Stimulated activated CD4-positive, alpha-beta T cell treated with anti-CD3 and anti-CD28 coated beads, Interleukin-1b, Interleukin-23, amount 100 ng/mL, for 1 hour (primary cell): ENCODE results near the gene AIFM1.
A peak's percentile ranks its signal among the peaks of the same experiment; 100 is the strongest.

Experiments used
- DNase-seq, 2 donors: peaks; one replicate each; pipeline ENCODE4 v3.0.0-alpha.2; 2020; ENCODE audit warnings: low read depth in 2 of 2

The AIFM1 gene

GRCh38 chrX:130165703-130166502 is at the start of gene AIFM1:
TSS of gene AIFM1 (minus strand) at chrX:130165841. CDS start at chrX:130165656, 185 bp downstream.
- peak; percentile 53 to 57 for DNase-seq

- no peak for DNase-seq
Measured at GRCh38 chrX:130213376-130213775, 47.7 kb upstream of the AIFM1 start.

DNA sequence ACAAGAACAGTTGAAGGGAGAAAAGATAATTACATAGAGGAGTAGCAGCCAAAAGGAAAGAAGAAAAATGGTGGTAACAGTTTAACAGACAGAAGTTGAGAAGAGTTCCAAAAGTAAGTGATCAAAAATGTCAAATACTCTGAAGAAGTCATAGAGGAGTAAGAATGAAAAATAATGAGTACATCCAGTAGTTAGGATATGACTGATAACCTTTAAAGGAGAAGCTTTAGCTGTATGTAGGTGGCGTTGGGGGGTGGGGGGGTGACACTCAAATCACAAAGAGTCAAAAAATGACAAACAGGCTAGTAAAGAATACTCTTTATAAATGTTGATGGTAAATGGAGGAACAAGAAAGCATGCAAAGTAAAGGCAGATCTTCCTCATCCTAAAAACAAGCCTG is 46.7 kb upstream of the AIFM1 start:
- DNase-seq, result no peak

GRCh38 chrX:130211415-130212186 is 46.0 kb upstream of the AIFM1 start:
- DNase-seq, result no peak

- no peak for DNase-seq
Measured at GRCh38 chrX:130204647-130205046, 39.0 kb upstream of the AIFM1 start.

GRCh38 chrX:130197464-130197863 is 31.8 kb upstream of the AIFM1 start:
- DNase-seq, result no peak

DNA sequence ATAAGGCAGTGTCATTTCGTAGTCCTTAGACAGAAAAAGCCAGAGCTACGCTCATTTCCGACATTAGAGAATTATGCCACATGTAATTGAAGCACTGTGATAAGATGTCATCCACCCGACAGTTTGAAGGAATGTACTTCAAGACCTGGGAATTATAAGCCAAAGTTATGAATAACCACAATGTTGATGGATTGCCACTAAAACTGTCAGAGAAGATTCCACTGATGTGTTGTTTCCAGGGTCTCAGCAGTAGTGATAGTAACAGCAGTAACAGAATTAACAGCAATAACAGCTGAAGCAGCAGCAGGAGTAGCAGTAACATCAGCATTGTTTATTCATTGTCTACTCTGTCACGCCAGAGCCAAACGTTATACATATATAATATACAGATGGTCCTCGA is 30.8 kb upstream of the AIFM1 start:
- DNase-seq, result no peak

GRCh38 chrX:130190801-130191200 is 25.2 kb upstream of the AIFM1 start:
- DNase-seq, result no peak

DNA sequence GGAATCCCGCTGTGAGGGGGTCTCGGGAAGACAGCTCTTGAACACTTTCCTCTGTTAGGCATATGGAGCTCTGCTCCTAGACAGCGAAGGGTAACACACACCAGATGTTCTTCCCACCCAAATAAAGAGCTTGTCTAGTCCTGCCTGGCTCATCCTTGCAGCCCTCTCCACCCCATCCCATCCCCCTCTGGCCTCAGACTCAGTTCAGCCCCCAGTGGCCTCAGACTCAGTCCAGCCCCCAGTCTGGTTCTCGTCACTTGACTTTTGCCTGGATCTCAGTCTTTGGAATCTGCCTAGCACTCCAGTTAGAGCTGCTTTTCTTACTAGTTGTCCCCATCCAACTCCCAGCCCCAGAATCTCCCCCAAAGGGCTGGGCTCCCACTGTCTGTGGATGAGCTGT is 21.0 kb upstream of the AIFM1 start:
- DNase-seq, result no peak

DNA sequence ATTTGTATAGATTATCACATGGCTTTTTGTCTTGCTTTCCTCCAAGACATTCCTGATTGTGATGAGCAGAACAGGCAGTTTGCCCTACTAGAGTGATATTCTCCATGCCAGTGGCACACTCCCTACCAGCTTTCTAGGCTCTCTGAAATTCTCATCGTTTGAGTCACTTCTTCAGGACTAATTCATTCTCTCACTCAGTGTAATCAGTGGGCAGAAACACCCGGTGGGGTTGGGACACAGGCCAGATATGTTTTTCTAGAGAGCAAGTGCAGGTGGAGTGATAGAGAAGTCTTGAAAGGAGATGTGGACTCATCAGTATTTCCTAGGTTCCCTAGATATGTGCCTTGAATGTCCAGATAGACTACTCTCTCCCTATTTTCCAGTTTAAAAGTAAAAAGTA is 19.2 kb upstream of the AIFM1 start:
- no peak for DNase-seq

DNA sequence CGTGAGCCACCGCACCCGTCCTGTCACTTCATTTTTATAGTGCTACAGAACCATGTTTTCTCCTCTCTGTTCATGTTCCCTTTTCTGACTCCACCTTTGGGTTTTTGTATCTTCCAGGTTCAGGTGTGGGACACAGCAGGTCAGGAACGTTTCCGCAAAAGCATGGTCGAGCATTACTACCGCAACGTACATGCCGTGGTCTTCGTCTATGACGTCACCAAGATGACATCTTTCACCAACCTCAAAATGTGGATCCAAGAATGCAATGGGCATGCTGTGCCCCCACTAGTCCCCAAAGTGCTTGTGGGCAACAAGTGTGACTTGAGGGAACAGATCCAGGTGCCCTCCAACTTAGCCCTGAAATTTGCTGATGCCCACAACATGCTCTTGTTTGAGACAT is 18.5 kb upstream of the AIFM1 start:
- no peak for DNase-seq

GRCh38 chrX:130179579-130180215 is 14.1 kb upstream of the AIFM1 start:
- DNase-seq, result no peak

GRCh38 chrX:130179170-130179569 is 13.5 kb upstream of the AIFM1 start:
- DNase-seq, result no peak

DNA sequence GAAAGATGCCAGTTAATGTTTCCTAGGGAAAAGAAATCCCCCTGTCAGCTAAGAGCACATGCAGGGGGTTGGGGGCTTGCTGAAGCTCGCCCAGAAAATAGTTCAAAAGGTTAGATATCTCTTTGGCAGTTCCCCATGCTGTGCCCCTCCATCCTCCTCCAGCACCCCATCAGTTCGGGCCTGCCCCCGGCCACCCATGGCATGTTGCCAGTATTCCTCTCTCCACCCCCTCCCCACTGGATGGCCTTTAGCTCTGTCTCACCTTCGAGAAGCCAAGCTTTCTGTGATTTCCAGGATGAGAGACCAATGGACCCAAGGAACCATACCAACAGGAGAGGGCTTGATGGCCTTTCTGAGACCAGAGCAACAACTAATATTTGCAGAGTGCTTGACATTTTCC is 11.3 kb upstream of the AIFM1 start:
- DNase-seq, result no peak

- DNase-seq, result no peak
Measured at GRCh38 chrX:130176354-130176776, 10.7 kb upstream of the AIFM1 start.

DNA sequence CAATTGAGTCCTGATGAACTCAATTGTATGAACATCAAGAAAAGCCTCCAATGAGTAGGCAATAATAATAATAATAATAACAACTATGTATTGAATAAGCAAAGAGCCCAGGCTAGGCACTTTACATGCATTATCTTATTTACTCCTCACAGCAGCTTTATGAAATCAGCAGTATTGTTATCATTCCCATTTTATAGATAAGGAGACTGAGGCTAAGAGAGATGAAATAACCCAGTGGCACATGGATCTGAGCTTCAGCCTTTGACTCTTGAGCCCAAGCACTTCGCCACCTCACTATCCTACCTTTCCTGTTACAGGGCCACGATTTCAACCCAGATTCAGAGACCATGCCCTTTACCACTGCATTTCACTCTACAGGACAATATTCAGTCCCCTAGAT is 9.3 kb upstream of the AIFM1 start:
- no peak for DNase-seq

DNA sequence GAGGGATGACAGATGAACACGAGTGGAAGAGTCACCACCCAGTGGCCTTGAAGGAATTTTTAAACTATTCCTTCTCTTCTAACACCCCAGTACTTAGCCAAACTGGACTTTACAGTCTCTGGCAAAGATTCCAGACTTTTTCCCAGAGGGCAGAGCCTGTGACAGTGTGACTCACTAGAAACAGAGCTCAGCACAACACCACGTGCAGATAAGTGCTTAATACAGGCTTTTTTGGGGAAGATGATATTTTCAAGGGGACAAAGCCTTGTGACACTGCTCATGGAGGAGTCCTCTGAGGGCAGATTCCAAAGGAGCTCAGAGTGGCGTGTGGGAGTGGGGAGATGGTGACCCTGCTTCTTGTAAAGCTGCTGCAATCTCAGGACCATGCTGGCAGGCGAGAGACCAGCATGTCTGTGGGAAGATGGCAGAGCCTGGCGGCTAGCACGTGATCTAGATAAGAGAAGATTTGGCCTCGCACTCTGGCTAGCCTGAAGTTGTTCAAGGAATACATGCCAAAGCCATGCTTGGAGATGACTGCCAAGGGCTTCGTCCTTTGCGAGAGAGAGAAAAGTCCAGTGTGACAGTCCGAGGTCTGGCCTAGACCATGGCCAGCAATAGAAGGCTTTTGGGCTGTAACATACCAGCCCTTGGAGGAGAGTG is 8.5 kb upstream of the AIFM1 start:
- DNase-seq, result no peak

GRCh38 chrX:130173190-130173895 is 7.7 kb upstream of the AIFM1 start:
- no peak for DNase-seq

GRCh38 chrX:130172127-130172845 is 6.6 kb upstream of the AIFM1 start:
- no peak for DNase-seq

DNA sequence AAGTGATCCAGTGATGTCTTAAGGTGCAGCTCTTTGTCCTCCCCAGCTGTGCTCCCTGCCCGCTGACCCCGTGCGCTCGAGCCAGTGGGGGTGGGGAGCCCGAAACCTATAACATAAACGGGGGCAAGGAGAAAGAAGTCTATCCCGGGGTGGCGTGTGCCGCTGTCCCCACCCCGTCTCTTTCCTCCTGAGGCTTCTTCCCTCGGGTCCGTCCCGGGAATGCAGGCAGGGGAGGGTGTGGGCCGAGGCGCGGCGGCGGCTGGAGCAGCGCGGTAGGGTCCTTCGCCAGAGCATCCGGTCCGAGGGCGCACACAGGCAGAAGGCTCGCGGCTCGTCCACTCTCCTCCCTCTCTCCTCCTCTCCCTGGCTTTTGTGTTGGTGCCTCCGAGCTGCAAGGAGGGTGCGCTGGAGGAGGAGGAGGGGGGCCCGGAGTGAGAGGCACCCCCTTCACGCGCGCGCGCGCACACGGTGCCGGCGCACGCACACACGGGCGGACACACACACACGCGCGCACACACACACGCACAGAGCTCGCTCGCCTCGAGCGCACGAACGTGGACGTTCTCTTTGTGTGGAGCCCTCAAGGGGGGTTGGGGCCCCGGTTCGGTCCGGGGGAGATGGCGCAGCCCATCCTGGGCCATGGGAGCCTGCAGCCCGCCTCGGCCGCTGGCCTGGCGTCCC is 5.9 kb upstream of the AIFM1 start, which contains the start of gene RAB33A:
TSS of gene RAB33A (plus strand) at position 517 of the 681 bp plus-strand sequence. CDS start at position 618, 101 bp downstream.
- no peak for DNase-seq
